Stimulated activated CD8-positive, alpha-beta memory T cell treated with anti-CD3 and anti-CD28 coated beads, Interleukin-15, amount 100 ng/mL, for 24 hours (primary cell): ENCODE measurements around the gene RNF220.

Source experiments
- DNase-seq: peaks from one replicate; pipeline ENCODE4 v3.0.0-alpha.2; 2020; ENCODE audit warnings: low read depth

The RNF220 gene

DNA sequence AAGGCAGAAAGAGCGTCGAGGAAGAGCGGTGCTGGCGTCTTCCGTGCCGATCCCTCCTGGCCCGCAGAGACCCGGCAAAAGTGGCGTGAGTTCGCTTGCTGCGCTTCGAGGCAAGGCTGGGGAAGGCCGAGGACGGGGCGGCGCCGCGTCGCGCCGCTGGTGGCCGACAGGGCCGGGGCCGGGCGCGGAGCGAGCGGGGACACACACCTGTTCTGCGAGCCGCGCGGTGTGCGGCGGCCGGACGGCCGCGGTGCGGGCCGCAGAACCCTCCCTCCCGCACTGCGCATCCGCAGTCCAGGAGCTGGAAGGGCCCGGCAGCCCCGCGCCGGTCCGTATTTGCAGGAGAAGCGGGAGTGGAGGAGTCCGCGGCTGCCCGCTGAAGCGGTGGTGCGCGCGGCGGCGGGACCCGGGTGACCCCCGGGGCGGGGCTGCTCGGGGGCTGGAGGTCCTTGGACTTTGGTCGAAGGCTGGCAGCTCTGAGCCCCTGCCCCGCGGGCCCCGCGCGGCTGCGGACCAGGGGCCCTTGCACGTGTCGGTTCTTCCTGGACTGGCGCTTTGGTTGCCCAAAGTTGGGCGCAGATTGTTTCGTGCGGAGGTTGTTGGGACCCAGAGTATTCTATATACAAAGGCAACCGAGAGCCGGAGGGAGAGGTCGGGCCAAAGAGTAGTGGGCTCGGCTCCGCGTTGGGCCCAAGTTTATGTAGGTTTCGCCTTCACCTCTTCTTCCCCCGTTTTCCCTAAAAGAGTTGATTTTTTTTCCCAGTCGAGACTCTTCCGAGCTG is 2.6 kb downstream of the RNF220 start:
- no peak for DNase-seq

GRCh38 chr1:44408212-44408582 is 3.1 kb downstream of the RNF220 start:
- no peak for DNase-seq

DNA sequence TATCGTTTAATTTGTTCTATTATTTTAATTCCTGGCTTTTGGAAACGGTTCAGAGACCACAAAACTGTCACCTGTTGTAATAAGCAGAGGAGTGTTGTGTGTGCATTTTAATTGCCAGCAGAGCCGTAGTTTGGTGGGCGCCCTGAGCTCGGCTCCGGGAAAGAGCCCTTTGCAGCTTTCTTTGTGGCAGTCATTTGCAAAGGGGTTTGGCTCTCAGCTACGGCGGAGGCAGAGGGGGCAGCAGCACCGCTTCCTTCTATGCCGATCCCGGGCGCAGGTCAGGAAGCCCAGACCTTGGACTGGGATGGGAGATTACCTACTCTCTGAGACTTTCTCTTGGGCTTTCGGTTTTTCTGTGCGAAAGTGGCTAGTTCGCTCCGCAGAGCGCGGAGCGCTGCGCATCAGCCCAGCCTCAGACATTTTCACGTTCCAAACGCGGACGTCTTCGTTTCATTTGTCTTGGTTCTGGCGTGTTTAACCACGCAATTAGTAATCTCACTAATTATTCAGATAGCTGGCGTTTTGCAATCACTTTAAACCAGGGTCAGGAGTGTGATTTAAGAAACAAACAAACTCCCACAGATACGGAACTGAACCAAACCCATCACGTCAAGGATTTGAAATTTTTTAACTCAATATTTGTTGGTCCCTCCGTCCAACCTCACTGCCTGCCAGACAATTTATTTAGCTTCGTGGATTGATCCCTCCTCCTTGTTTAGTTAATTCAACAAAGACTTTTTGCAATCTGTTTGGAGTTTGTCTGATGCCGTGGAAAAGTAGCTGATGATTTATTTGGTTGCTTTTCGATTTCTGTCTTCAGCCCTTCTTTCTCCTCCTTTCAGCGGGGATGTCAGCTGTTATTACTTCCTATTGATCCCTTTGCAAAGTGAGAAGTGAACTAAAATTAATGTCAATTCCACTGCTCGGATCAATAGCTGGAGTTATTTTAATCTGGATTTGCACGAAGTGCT is 3.9 kb downstream of the RNF220 start:
- no peak for DNase-seq

GRCh38 chr1:44409757-44410156 is 4.7 kb downstream of the RNF220 start:
- no peak for DNase-seq

DNA sequence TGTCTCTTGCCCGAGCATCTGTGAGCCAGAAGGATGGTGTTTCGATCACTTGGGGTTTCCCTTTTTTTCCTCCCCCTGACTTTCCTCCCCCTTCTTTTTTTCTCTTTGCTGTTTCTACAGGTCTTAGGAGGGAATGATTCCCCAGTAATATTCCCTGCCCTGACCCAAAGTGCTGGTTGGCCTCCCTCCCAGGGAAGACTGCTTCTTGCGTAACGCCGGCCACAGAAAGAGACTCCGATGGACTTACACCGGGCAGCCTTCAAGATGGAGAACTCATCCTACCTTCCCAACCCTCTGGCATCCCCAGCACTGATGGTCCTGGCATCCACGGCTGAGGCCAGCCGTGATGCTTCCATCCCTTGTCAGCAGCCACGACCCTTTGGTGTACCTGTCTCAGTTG is 6.8 kb downstream of the RNF220 start:
- DNase-seq, result no peak

DNA sequence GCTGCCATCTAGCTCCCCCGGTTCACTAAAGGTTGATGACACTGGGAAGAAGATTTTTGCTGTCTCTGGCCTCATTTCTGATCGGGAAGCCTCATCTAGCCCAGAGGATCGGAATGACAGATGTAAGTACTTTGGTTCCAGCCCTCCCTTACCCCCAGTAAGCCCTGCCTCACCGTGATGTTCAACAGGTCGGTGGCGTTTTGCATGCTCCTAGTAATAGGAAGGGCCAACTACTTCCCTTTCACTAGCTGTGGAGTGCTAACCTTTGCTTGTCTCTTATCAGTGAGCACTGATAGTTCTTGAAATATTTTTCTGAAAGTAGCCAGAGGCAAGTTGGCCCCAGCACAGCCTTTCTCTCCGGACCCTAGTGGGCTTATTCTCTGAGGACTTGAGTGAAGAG is 7.5 kb downstream of the RNF220 start:
- no peak for DNase-seq

DNA sequence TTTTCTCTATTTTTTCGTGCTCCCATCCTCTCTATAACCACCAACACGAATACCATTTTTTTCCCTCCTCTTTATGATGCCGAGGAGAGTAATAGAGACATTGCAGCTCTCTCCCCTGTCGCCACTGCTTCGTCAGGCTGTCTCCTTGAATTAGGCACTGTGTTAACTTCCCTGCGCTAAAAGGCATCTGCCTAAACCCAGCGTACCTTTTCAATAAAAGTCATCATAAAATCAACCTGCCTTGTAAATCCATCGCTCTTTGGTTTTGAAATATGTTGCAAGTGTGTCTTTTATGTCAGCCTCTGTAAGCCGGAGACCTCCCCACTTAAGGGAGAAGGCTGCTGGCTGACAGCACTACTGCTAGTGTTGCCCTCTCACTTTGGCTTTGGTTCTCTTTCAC is 8.7 kb downstream of the RNF220 start:
- DNase-seq, result no peak

DNA sequence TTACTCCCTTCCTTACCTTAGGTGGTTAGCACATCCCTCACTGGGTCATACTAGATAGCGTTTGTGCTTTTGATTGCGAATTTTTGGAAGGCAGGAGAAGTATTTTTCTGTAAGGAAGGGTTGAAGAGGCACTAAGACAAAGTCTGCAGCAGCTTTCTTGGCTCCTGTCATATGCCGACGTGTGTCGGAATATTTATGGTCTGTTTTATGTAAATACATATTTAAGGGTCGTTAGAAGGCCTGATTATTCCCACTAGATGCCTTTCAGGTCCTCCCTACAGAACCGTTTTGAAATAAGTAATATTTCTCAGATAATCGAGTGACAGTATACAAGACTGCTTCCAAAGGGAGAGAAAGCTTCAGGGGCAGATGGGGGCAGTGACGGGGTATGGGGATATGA is 10.0 kb downstream of the RNF220 start:
- no peak for DNase-seq

GRCh38 chr1:44416408-44416807 is 11.4 kb downstream of the RNF220 start:
- no peak for DNase-seq

DNA sequence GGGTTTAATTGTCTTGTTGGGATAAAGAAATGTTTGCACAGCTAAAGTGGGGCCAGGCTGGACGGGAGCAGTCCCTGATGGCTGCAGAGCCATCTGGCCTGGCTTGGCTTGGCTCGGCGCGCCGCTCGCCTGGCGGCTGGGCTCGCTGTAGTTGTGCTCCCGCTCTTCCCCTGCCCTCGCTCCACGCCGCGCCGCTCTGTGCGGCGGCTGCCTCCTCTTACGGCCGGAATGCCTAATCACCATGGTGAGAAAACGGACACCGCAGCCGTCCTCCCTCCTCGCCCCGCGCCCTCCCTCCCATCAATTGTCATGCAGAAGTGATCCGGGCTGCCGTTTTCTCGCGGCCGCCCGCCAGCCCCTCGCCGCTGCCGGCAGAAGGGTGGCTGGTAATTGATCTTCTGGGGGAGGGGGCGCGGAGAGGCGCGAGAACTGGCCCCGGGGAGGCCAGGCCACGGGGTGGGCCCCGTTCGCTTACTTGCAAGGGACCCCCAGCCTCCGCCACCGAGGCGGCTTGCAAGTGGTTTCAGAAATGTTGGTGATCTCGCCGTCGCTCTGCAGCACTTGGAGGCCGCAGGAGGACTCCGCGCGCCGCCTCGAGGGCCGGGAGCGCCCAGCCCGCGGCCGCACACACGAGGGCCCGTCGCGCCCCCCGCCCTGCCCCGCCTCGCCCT is 12.4 kb downstream of the RNF220 start:
- DNase-seq, result no peak

DNA sequence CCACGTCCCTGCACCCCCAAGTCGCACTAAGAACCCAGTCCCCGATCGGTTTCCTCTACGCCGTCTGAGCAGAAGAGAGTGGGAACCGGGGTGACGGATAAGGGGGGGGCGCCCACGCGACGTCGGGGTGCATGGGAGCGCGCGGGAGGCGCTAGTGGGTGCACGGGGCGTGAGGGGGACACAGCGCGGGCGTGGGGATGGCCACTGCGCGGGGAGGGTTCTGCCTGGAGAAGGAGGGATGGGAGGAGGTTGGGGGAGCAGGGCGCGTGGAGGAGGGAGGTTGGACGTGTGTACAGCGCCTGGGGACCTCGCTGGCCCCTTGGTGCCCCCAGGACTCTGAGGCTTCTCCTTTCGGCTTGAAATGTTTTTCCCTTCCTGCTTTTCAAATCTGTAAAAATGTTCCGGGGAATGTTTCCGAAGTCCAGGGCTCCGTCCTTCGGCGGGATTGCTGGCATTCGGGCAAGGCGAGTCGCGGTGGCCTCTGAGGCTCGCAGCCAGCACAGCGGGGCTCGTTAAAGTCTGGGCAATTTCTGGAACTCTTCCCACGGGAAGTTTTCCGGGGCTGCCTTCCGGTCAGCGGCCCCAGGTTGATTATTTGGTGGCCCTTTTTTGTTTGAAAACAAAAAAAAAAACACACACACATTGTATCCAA is 13.1 kb downstream of the RNF220 start:
- no peak for DNase-seq

- DNase-seq, result no peak
Measured at GRCh38 chr1:44419901-44420300, 14.8 kb downstream of the RNF220 start.

- DNase-seq, result no peak
Measured at GRCh38 chr1:44420535-44420934, 15.5 kb downstream of the RNF220 start.

GRCh38 chr1:44421446-44421884 is 16.4 kb downstream of the RNF220 start:
- no peak for DNase-seq

GRCh38 chr1:44422161-44422560 is 17.1 kb downstream of the RNF220 start:
- no peak for DNase-seq

GRCh38 chr1:44423591-44424537 is 18.8 kb downstream of the RNF220 start:
- DNase-seq, result no peak

DNA sequence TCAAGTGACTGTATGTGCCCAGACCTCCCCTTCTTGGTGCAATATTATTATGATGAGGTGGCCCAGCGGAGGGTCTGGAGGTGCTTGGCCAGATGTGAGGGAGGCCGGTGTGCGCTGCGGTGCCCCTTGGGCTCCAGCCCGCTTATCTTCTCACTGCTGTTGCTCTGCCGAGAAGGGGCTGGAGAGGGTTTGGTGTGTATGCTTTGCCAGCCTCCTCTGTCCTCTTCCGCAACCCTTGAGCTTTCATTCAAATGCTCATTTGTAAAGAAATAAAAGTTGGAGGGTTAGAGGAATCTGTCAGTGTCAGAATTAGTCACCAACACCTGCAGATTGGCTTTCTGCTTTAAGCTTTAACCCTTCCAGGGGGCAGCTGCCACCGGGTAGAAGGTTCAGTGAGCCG is 19.7 kb downstream of the RNF220 start:
- DNase-seq, result no peak

DNA sequence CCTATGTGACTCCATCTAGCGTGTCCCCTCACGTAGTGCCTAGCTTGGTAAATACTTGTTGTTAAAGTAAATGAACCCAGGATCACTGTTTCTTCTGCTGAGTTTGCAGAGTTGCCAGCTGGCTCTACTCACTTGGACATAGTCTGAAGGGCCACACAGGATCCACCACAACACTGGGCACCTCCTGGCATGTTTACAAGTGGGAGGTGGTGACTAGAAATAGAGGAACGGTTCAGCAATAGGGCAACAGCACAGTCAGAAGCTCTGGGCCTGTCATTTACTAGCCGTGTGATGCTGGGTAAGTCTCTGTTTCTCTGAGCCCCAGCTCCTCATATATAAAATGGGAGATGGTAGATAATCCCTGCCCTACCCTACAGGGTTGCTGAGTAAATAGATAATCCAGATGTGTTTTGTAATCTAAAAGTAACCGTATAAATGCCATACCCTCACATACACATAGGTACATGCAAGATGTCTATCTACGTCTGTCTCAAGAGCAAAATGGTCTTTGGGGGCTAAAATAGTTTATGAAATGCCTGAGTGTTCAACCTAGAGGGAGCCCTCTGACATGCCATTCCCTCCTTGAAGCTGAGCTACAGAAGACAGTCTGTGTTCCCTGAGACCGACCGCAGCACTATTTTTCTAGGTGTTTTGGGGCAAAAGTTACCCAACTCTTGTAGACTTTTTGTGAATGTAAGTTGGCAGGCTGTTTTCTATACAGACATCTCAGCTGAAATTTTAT is 20.5 kb downstream of the RNF220 start:
- no peak for DNase-seq

DNA sequence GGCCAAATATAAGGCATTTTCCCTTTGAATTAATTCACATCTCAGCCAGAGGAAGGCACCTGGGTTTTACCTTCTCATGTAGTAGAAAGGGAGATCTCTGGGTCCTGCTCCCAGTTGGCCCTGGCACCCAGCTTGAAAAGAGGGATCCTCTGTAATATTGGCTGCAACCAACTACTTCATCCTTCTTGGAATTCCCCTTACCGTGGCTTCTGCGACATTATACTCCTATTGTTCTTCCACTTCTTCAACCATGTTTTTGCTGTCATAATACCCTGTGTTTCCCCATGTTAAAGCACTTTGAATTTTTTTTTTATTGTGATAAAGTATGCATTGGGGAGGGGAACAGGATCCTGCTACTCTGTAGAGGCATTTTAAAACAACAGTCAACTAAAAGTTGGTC is 26.8 kb downstream of the RNF220 start:
- no peak for DNase-seq

- no peak for DNase-seq
Measured at GRCh38 chr1:44433209-44433608, 28.2 kb downstream of the RNF220 start.
